ENCODE measurements around the gene CUZD1.

DNA sequence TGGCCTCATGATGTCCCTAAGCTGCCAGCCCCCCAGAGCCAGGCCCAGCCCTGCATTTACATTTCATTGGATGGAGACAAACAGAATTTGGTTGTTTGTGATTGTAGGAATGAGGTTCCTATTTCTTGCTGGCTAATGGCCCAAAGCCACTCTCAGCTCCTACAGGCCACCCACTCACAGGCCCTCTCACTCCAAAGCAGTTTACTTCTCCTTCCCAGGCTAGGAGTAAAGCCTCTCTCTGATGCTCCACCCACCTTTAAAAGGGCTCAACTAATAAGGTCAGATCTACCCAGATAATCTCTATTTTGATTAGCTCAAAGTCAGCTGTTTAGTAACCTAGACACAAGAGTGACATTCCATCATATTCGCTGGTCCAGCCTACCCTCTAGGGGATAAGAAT is 11.2 kb upstream of the CUZD1 start:
- TF ChIP-seq, protein P1, sequence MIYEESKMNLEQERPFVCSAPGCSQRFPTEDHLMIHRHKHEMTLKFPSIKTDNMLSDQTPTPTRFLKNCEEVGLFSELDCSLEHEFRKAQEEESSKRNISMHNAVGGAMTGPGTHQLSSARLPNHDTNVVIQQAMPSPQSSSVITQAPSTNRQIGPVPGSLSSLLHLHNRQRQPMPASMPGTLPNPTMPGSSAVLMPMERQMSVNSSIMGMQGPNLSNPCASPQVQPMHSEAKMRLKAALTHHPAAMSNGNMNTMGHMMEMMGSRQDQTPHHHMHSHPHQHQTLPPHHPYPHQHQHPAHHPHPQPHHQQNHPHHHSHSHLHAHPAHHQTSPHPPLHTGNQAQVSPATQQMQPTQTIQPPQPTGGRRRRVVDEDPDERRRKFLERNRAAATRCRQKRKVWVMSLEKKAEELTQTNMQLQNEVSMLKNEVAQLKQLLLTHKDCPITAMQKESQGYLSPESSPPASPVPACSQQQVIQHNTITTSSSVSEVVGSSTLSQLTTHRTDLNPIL (CRISPR knock-in tag; IDR thresholded peaks at IDR 0.05; ENCODE audit: low read depth), result no peak
- TF ChIP-seq ZFP3 (CRISPR knock-in tag; IDR thresholded peaks at IDR 0.05), result no peak
- TF ChIP-seq ZFP30 (CRISPR knock-in tag; IDR thresholded peaks at IDR 0.05), result no peak
- TF ChIP-seq ARNTL (CRISPR knock-in tag; IDR thresholded peaks at IDR 0.05; ENCODE audit: borderline replicate concordance, low read depth), result no peak
